HCT116 (cell line): ENCODE results near the gene PLCB4. TPM values are rescaled to one million over a fixed set of nuclear protein-coding genes. Genes with fewer than 3 reads are reported as not detected.

Source experiments
- ATAC-seq: fragments of 200-7000 bp; cut with Tn5 transposase; 2 replicates; pipeline ENCODE4 v1.9.1; 2020; ENCODE audit warnings: mild to moderate bottlenecking, moderate library complexity
- BruUV-seq: library from RNA; stranded (reverse); fragments of 400-500 nt; replicated peaks from 2 replicates; lab custom pipeline; 2021; lab: Mats Ljungman, UMichigan
- CTCF ChIA-PET: fragments of 300-600 bp; sonication (Branson Sonifier 250); formaldehyde crosslinking; loops from one replicate; lab custom pipeline; 2021; ENCODE audit warnings: antibody characterized with exemption; lab: Charles Lee
- POLR2A ChIA-PET: fragments of 300-600, 350-600 bp; sonication (Branson Sonifier 250); formaldehyde crosslinking; loops from one replicate; lab custom pipeline; 2021; ENCODE audit warnings: antibody characterized with exemption; lab: Charles Lee
- RAD21 ChIA-PET, 2 experiments: fragments of 300-600 bp; sonication (Branson Sonifier 250); formaldehyde crosslinking; loops; one replicate each; lab custom pipeline; 2023; ENCODE audit warnings: low total read pairs in 2 of 2; ENCODE audit not compliant: uncharacterized antibody in 2 of 2, unreplicated experiment in 2 of 2, low non-redundant PET in 1 of 2; lab: Charles Lee
- DNase-seq: peaks from one replicate; pipeline ENCODE4 v3.0.0-alpha.2; 2010; ENCODE audit warnings: low read depth, low spot score
- H2AFZ ChIP-seq: fragments of 200-600 bp; shearing (Covaris generic), sonication (generic); 2 replicates; pipeline ENCODE4 v1.6.1; 2017; ENCODE audit warnings: low read depth, mixed run types, mixed read lengths, antibody characterized with exemption, low read length; ENCODE audit not compliant: poor library complexity, severe bottlenecking
- H3K27ac ChIP-seq: 2 replicates; pipeline ENCODE4 v1.5.1; 2012; ENCODE audit warnings: low read depth, low read length
- H3K27me3 ChIP-seq: fragments of 200-600 bp; sonication (generic); 2 replicates; pipeline ENCODE4 v1.6.1; 2016; ENCODE audit warnings: mixed run types, low read length, mixed read lengths; ENCODE audit not compliant: insufficient read depth
- H3K36me3 ChIP-seq, 2 experiments: fragments of 200-500 bp in 1 of 2; fragments of 200-600 bp in 1 of 2; sonication (Bioruptor generic) in 1 of 2; sonication (generic) in 1 of 2; 2 replicates each; pipeline versions ENCODE4 v1.5.1 to v1.6.1; 2014 to 2016; ENCODE audit warnings: low read length in 2 of 2, inconsistent platforms in 1 of 2, mixed read lengths in 1 of 2, mixed run types in 1 of 2; ENCODE audit not compliant: insufficient read depth in 2 of 2, control insufficient read depth in 1 of 2
- H3K4me1 ChIP-seq, 2 experiments: fragments of 200-600 bp in 1 of 2; sonication (generic) in 1 of 2; 2 replicates each; pipeline versions ENCODE4 v1.5.1 to v1.6.1; 2012 to 2017; ENCODE audit warnings: low read length in 2 of 2, inconsistent platforms in 1 of 2, mild to moderate bottlenecking in 1 of 2, mixed read lengths in 1 of 2, mixed run types in 1 of 2, moderate library complexity in 1 of 2; ENCODE audit not compliant: insufficient read depth in 2 of 2, control insufficient read depth in 1 of 2
- H3K4me2 ChIP-seq: fragments of 200-600 bp; sonication (generic); 2 replicates; pipeline ENCODE4 v1.6.1; 2017; ENCODE audit warnings: mixed run types, low read length, mixed read lengths
- H3K4me3 ChIP-seq, 2 experiments: fragments of 200-600 bp in 1 of 2; sonication (generic) in 1 of 2; replicated peaks in 1 of 2; 2 replicates each; pipeline ENCODE4 v1.5.1; 2011 to 2016; ENCODE audit warnings: low read length in 2 of 2, control low read depth in 1 of 2, low read depth in 1 of 2, mild to moderate bottlenecking in 1 of 2, mixed read lengths in 1 of 2, mixed run types in 1 of 2
- H3K79me2 ChIP-seq: fragments of 200-600 bp; sonication (generic); 2 replicates; pipeline ENCODE4 v1.6.1; 2017; ENCODE audit warnings: mild to moderate bottlenecking, mixed run types, low read length, moderate library complexity, mixed read lengths; ENCODE audit not compliant: insufficient read depth
- H3K9ac ChIP-seq: fragments of 200-600 bp; sonication (generic); 2 replicates; pipeline ENCODE4 v1.6.1; 2016; ENCODE audit warnings: low read length, mixed read lengths
- H3K9me2 ChIP-seq: fragments of 200-600 bp; sonication (generic), shearing (Covaris generic); 2 replicates; pipeline ENCODE4 v1.6.1; 2017; ENCODE audit warnings: mixed run types, mild to moderate bottlenecking, moderate library complexity; ENCODE audit not compliant: insufficient read depth
- H3K9me3 ChIP-seq, 2 experiments: fragments of 200-500 bp in 1 of 2; fragments of 200-600 bp in 1 of 2; sonication (Bioruptor generic) in 1 of 2; sonication (generic) in 1 of 2; 2 replicates each; pipeline ENCODE4 v1.6.1; 2014 to 2017; ENCODE audit warnings: low read length in 2 of 2, mixed read lengths in 2 of 2, inconsistent platforms in 1 of 2, low read depth in 1 of 2, mild to moderate bottlenecking in 1 of 2, mixed run types in 1 of 2, moderate library complexity in 1 of 2; ENCODE audit not compliant: control insufficient read depth in 1 of 2, insufficient read depth in 1 of 2
- H4K20me1 ChIP-seq: fragments of 200-600 bp; sonication (generic), shearing (Covaris generic); 2 replicates; pipeline ENCODE4 v1.6.1; 2017; ENCODE audit warnings: mixed run types, mild to moderate bottlenecking, moderate library complexity; ENCODE audit not compliant: insufficient read depth
- CBX3 ChIP-seq: IDR thresholded peaks from 2 replicates; pipeline ENCODE4 v1.6.1; 2012; ENCODE audit warnings: low read depth
- CTCF ChIP-seq, 3 experiments: fragments of 200-600 bp in 1 of 3; sonication (generic) in 1 of 3; IDR thresholded peaks in 2 of 3; conservative IDR thresholded peaks in 1 of 3; 2 replicates each; pipeline ENCODE4 v1.5.1; 2012 to 2017; ENCODE audit warnings: low read depth in 2 of 3, low read length in 2 of 3, antibody characterized with exemption in 1 of 3, borderline replicate concordance in 1 of 3, control low read depth in 1 of 3, mild to moderate bottlenecking in 1 of 3, mixed read lengths in 1 of 3, mixed run types in 1 of 3, moderate library complexity in 1 of 3; ENCODE audit not compliant: insufficient read depth in 1 of 3
- ELF1 ChIP-seq: IDR thresholded peaks from 2 replicates; pipeline ENCODE4 v1.6.1; 2012; ENCODE audit warnings: low read depth, borderline replicate concordance
- EZH2 ChIP-seq: fragments of 200-600 bp; sonication (generic); IDR thresholded peaks from 2 replicates; pipeline ENCODE4 v1.6.1; 2017; ENCODE audit warnings: antibody characterized with exemption, mixed run types
- EZH2phosphoT487 ChIP-seq: fragments of 200-600 bp; IDR thresholded peaks from 2 replicates; pipeline ENCODE4 v1.6.1; 2018; ENCODE audit warnings: antibody characterized with exemption, borderline replicate concordance
- FOSL1 ChIP-seq: IDR thresholded peaks from 2 replicates; pipeline ENCODE4 v1.6.1; 2012; ENCODE audit warnings: low read depth
- JUND ChIP-seq: IDR thresholded peaks from 2 replicates; pipeline ENCODE4 v1.6.1; 2012
- POLR2A ChIP-seq: IDR thresholded peaks from 2 replicates; pipeline ENCODE4 v1.7.0; 2011; ENCODE audit warnings: borderline replicate concordance; ENCODE audit not compliant: insufficient read depth, insufficient read length; ENCODE audit errors: extremely low read depth
- POLR2AphosphoS5 ChIP-seq: IDR thresholded peaks from 2 replicates; pipeline ENCODE4 v1.6.1; 2011; ENCODE audit warnings: mild to moderate bottlenecking, low read depth, low read length, moderate library complexity
- RAD21 ChIP-seq: IDR thresholded peaks from 2 replicates; pipeline ENCODE4 v1.6.1; 2012; ENCODE audit warnings: low read depth, mild to moderate bottlenecking
- REST ChIP-seq: IDR thresholded peaks from 2 replicates; pipeline ENCODE4 v1.6.1; 2012; ENCODE audit warnings: low read depth
- SIN3A ChIP-seq: IDR thresholded peaks from 2 replicates; pipeline ENCODE4 v1.6.1; 2012; ENCODE audit warnings: low read depth
- SP1 ChIP-seq: IDR thresholded peaks from 2 replicates; pipeline ENCODE4 v1.6.1; 2012; ENCODE audit warnings: low read depth
- SRF ChIP-seq: IDR thresholded peaks from 2 replicates; pipeline ENCODE4 v1.6.1; 2012; ENCODE audit warnings: low read depth
- YY1 ChIP-seq: IDR thresholded peaks from 2 replicates; pipeline ENCODE4 v1.6.1; 2011; ENCODE audit warnings: low read length, low read depth, moderate library complexity, mild to moderate bottlenecking; ENCODE audit not compliant: insufficient replicate concordance; ENCODE audit errors: extremely low read depth
- ZFX ChIP-seq: fragments of 450-650 bp; IDR thresholded peaks from 2 replicates; pipeline ENCODE4 v1.6.1; 2017
- ZNF274 ChIP-seq: fragments of 200-500 bp; sonication (Bioruptor generic); IDR thresholded peaks from 2 replicates; pipeline ENCODE4 v1.6.1; 2014; ENCODE audit warnings: mild to moderate bottlenecking, low read depth, low read length, inconsistent platforms
- intact Hi-C: fragments of 100-400 bp; cut with micrococcal nuclease; formaldehyde crosslinking; loops from 2 replicates; pipeline ENCODE4 v1.10.0; 2022
- total RNA-seq: library from RNA; stranded (reverse); gene quantifications from one replicate; pipeline ENCODE4 v1.2.1, GENCODE V29; 2021; ENCODE audit not compliant: unreplicated experiment
- TF ChIP-seq, protein P1 (sequence below): IDR thresholded peaks from 2 replicates; pipeline ENCODE4 v1.6.1; 2012
- TF ChIP-seq, protein P2 (sequence below): IDR thresholded peaks from 2 replicates; pipeline ENCODE4 v1.6.1; 2011; ENCODE audit warnings: mild to moderate bottlenecking, low read length, moderate library complexity; ENCODE audit not compliant: insufficient replicate concordance; ENCODE audit errors: extremely low read depth

Gene PLCB4
- total RNA-seq, 1 experiment from 2014 or later = 2.5 TPM

GRCh38 chr20:9112541-9113515, 43.9 kb downstream of the PLCB4 start:
- ATAC-seq = no peak
- no peak overlapping the region for H3K9ac ChIP-seq
- no peaks in the 10 kb centered on the region for H4K20me1 ChIP-seq
- RAD21 ChIA-PET = no interaction called here
- BruUV-seq = no TSS peak
- CTCF ChIA-PET = no interaction called here
- no peak for TF ChIP-seq ZNF274
- TF ChIP-seq JUND = no peak
- TF ChIP-seq POLR2AphosphoS5 = no peak
- TF ChIP-seq EZH2 = no peak
- no peak for TF ChIP-seq ELF1
- TF ChIP-seq CTCF (IDR thresholded peaks at IDR 0.05 in 2 of 3, conservative IDR thresholded peaks at IDR 0.05 in 1 of 3; ENCODE audit: borderline replicate concordance in 1 of 3, insufficient read depth in 1 of 3, low read depth in 2 of 3, low read length in 2 of 3) = no peak
- TF ChIP-seq, protein P1, sequence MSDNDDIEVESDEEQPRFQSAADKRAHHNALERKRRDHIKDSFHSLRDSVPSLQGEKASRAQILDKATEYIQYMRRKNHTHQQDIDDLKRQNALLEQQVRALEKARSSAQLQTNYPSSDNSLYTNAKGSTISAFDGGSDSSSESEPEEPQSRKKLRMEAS = no peak
- no peak for TF ChIP-seq REST
- no peak for TF ChIP-seq YY1
- TF ChIP-seq, protein P2, sequence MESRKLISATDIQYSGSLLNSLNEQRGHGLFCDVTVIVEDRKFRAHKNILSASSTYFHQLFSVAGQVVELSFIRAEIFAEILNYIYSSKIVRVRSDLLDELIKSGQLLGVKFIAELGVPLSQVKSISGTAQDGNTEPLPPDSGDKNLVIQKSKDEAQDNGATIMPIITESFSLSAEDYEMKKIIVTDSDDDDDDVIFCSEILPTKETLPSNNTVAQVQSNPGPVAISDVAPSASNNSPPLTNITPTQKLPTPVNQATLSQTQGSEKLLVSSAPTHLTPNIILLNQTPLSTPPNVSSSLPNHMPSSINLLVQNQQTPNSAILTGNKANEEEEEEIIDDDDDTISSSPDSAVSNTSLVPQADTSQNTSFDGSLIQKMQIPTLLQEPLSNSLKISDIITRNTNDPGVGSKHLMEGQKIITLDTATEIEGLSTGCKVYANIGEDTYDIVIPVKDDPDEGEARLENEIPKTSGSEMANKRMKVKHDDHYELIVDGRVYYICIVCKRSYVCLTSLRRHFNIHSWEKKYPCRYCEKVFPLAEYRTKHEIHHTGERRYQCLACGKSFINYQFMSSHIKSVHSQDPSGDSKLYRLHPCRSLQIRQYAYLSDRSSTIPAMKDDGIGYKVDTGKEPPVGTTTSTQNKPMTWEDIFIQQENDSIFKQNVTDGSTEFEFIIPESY = no peak
- no peak for TF ChIP-seq RAD21
- no peak for TF ChIP-seq CBX3
- TF ChIP-seq SRF = no peak
- no peak for TF ChIP-seq SP1
- TF ChIP-seq ZFX = no peak
- no peak for TF ChIP-seq POLR2A
- TF ChIP-seq SIN3A = no peak
- no peak for TF ChIP-seq FOSL1
- no peak for TF ChIP-seq EZH2phosphoT487
- no peak overlapping the region for H2AFZ ChIP-seq
- no peaks in the 10 kb centered on the region for H3K79me2 ChIP-seq
- no peaks in the 10 kb centered on the region for H3K36me3 ChIP-seq
- no peak for DNase-seq
- H3K9me3 ChIP-seq = no peaks in the 10 kb centered on the region
- H3K4me2 ChIP-seq = no peak overlapping the region
- POLR2A ChIA-PET = no interaction called here
- H3K27ac ChIP-seq = no peak overlapping the region
- H3K9me2 ChIP-seq = no peaks in the 10 kb centered on the region
- H3K27me3 ChIP-seq = no peaks in the 10 kb centered on the region
- no peaks in the 10 kb centered on the region for H3K4me1 ChIP-seq
- intact Hi-C loops = no loop called here
- H3K4me3 ChIP-seq = no peak overlapping the region
